Esophagus squamous epithelium (tissue), 4 donors: ENCODE results near the gene RNF181.
A peak's percentile ranks its signal among the peaks of the same experiment; 100 is the strongest.

Source experiments
- CTCF ChIP-seq, 6 experiments: fragments of 450-650 bp in 4 of 6; fragments of 200-600 bp in 2 of 6; sonication (generic) in 2 of 6; IDR thresholded peaks; one replicate each; pipeline ENCODE4 v1.5.1; 2016 to 2019; ENCODE audit warnings: antibody characterized with exemption in 6 of 6, mild to moderate bottlenecking in 4 of 6, moderate library complexity in 4 of 6
- POLR2A ChIP-seq, 4 donors: fragments of 450-650 bp; IDR thresholded peaks; one replicate each; pipeline ENCODE4 v1.6.1; 2017; ENCODE audit warnings: antibody characterized with exemption in 4 of 4, mild to moderate bottlenecking in 4 of 4, moderate library complexity in 3 of 4

- TF ChIP-seq CTCF (IDR thresholded peaks at IDR 0.05) (no peak), POLR2A (IDR thresholded peaks at IDR 0.05) (peak in 2 of 4 donors; percentile 51 to 55)
Measured at GRCh38 chr2:85584354-85584856, 11.1 kb upstream of the RNF181 start, which contains the start of gene VAMP5.
